ENCODE data around the gene SLC39A11. TPM values are rescaled to one million over a fixed set of nuclear protein-coding genes. Genes with fewer than 3 reads are reported as not detected.

The SLC39A11 gene
- total RNA-seq, 1 experiment from 2014 or later = 18.6 TPM

- DNase-seq (ENCODE audit: low spot score) = no peak
- Histone ChIP-seq H3K27me3 (replicated peaks; ENCODE audit: insufficient read depth, low read depth, low read length, poor library complexity) (no peaks in the 10 kb centered on the region), H3K27ac (ENCODE audit: low read depth, low read length, poor library complexity, severe bottlenecking) (no peak overlapping the region), H3K9me3 (ENCODE audit: low read depth, low read length, poor library complexity, severe bottlenecking) (peaks cover 4% of the 10 kb centered on the region), H3K36me3 (ENCODE audit: insufficient read depth, low read length, poor library complexity, severe bottlenecking) (no peaks in the 10 kb centered on the region), H3K4me3 (ENCODE audit: low read depth, low read length, poor library complexity, severe bottlenecking) (no peak overlapping the region), H3K4me1 (ENCODE audit: insufficient read depth, low read length, poor library complexity, severe bottlenecking) (no peaks in the 10 kb centered on the region)
- intact Hi-C loops (cut with micrococcal nuclease; ENCODE audit: unreplicated experiment) = no loop called here
- BruUV-seq (replicated peaks) = no TSS peak
- CTCF ChIA-PET = no interaction called here
- TF ChIP-seq CTCF (conservative IDR thresholded peaks at IDR 0.05; ENCODE audit: low read depth, low read length) (no peak), EZH2 (IDR thresholded peaks at IDR 0.05; ENCODE audit: borderline replicate concordance, low read depth, low read length, poor library complexity, severe bottlenecking) (no peak)
- POLR2A ChIA-PET (ENCODE audit: low non-redundant PET) = no interaction called here
These were observed 295.3 kb downstream of the SLC39A11 start for GRCh38 chr17:72797142-72797541.

- no peak overlapping the region for H3K4me3 ChIP-seq (ENCODE audit: low read depth, low read length, poor library complexity, severe bottlenecking)
- H3K27me3 ChIP-seq (replicated peaks; ENCODE audit: insufficient read depth, low read depth, low read length, poor library complexity) = no peaks in the 10 kb centered on the region
- ChIA-PET POLR2A (ENCODE audit: low non-redundant PET) (no interaction called here), CTCF (no interaction called here)
- DNase-seq (ENCODE audit: low spot score) = no peak
- H3K4me1 ChIP-seq (ENCODE audit: insufficient read depth, low read length, poor library complexity, severe bottlenecking) = no peaks in the 10 kb centered on the region
- intact Hi-C loops (cut with micrococcal nuclease; ENCODE audit: unreplicated experiment) = no loop called here
- no peaks in the 10 kb centered on the region for H3K36me3 ChIP-seq (ENCODE audit: insufficient read depth, low read length, poor library complexity, severe bottlenecking)
- no TSS peak for BruUV-seq (replicated peaks)
- H3K9me3 ChIP-seq (ENCODE audit: low read depth, low read length, poor library complexity, severe bottlenecking) = peaks cover 4% of the 10 kb centered on the region
- TF ChIP-seq CTCF (conservative IDR thresholded peaks at IDR 0.05; ENCODE audit: low read depth, low read length) (no peak), EZH2 (IDR thresholded peaks at IDR 0.05; ENCODE audit: borderline replicate concordance, low read depth, low read length, poor library complexity, severe bottlenecking) (no peak)
- no peak overlapping the region for H3K27ac ChIP-seq (ENCODE audit: low read depth, low read length, poor library complexity, severe bottlenecking)
These were observed 296.5 kb downstream of the SLC39A11 start for GRCh38 chr17:72795941-72796340.

- intact Hi-C loops (cut with micrococcal nuclease; ENCODE audit: unreplicated experiment) = no loop called here
- CTCF ChIA-PET = no interaction called here
- POLR2A ChIA-PET (ENCODE audit: low non-redundant PET) = no interaction called here
These were observed 298.3 kb downstream of the SLC39A11 start for GRCh38 chr17:72794152-72794551.

More at GRCh38 chr17:72794152-72794551, 298.3 kb downstream of the SLC39A11 start:
- Histone ChIP-seq H3K36me3 (ENCODE audit: insufficient read depth, low read length, poor library complexity, severe bottlenecking) (no peaks in the 10 kb centered on the region), H3K4me3 (ENCODE audit: low read depth, low read length, poor library complexity, severe bottlenecking) (no peak overlapping the region), H3K9me3 (ENCODE audit: low read depth, low read length, poor library complexity, severe bottlenecking) (no peaks in the 10 kb centered on the region), H3K4me1 (ENCODE audit: insufficient read depth, low read length, poor library complexity, severe bottlenecking) (no peaks in the 10 kb centered on the region), H3K27me3 (replicated peaks; ENCODE audit: insufficient read depth, low read depth, low read length, poor library complexity) (no peaks in the 10 kb centered on the region), H3K27ac (ENCODE audit: low read depth, low read length, poor library complexity, severe bottlenecking) (no peak overlapping the region)
- DNase-seq (ENCODE audit: low spot score) = no peak
- BruUV-seq (replicated peaks) = no TSS peak
- no peak for TF ChIP-seq CTCF (conservative IDR thresholded peaks at IDR 0.05; ENCODE audit: low read depth, low read length)
- TF ChIP-seq EZH2 (IDR thresholded peaks at IDR 0.05; ENCODE audit: borderline replicate concordance, low read depth, low read length, poor library complexity, severe bottlenecking) = no peak
